Karpas-422 (cell line): ENCODE measurements around the gene MYH15. TPM values are rescaled to one million over a fixed set of nuclear protein-coding genes. Genes with fewer than 3 reads are reported as not detected.

Experiments
- DNase-seq: peaks from one replicate; pipeline ENCODE4 v3.0.0-alpha.2; 2015
- H2AFZ ChIP-seq: fragments of 200-600 bp; sonication (generic); 2 replicates; pipeline ENCODE4 v1.6.1; 2014; ENCODE audit warnings: antibody characterized with exemption, low read length, mixed read lengths
- H3K27ac ChIP-seq: fragments of 200-600 bp; sonication (generic); 2 replicates; pipeline ENCODE4 v1.5.1; 2014; ENCODE audit warnings: mild to moderate bottlenecking, low read length, moderate library complexity
- H3K27me3 ChIP-seq: fragments of 200-600 bp; sonication (generic); 2 replicates; pipeline ENCODE4 v1.6.1; 2014; ENCODE audit warnings: low read length, mixed read lengths
- H3K36me3 ChIP-seq: fragments of 200-600 bp; sonication (generic); 2 replicates; pipeline ENCODE4 v1.6.1; 2014; ENCODE audit warnings: low read length, mixed read lengths; ENCODE audit not compliant: insufficient read depth
- H3K4me1 ChIP-seq: fragments of 200-600 bp; sonication (generic); 2 replicates; pipeline ENCODE4 v1.6.1; 2014; ENCODE audit warnings: mild to moderate bottlenecking, low read length, mixed read lengths
- H3K4me2 ChIP-seq: fragments of 200-600 bp; sonication (generic); 2 replicates; pipeline ENCODE4 v1.6.1; 2014; ENCODE audit warnings: low read length, low read depth, mild to moderate bottlenecking; ENCODE audit not compliant: poor library complexity, severe bottlenecking
- H3K4me3 ChIP-seq: fragments of 200-600 bp; sonication (generic); 2 replicates; pipeline ENCODE4 v1.5.1; 2014; ENCODE audit warnings: mild to moderate bottlenecking, antibody characterized with exemption, low read length, mixed read lengths
- H3K79me2 ChIP-seq: fragments of 200-600 bp; sonication (generic); 2 replicates; pipeline ENCODE4 v1.6.1; 2014; ENCODE audit warnings: mild to moderate bottlenecking, low read length, mixed read lengths
- H3K9ac ChIP-seq: fragments of 200-600 bp; sonication (generic); 2 replicates; pipeline ENCODE4 v1.6.0; 2014; ENCODE audit warnings: low read length
- H3K9me2 ChIP-seq: fragments of 200-600 bp; sonication (generic), shearing (Covaris generic); replicated peaks from 2 replicates; pipeline ENCODE4 v1.6.0; 2014; ENCODE audit warnings: mild to moderate bottlenecking, low read length, moderate library complexity; ENCODE audit not compliant: insufficient read depth
- H3K9me3 ChIP-seq: fragments of 300-700, 200-600 bp; sonication (generic); 2 replicates; pipeline ENCODE4 v1.6.1; 2014; ENCODE audit warnings: low read length, mixed read lengths
- H4K20me1 ChIP-seq: fragments of 200-600 bp; sonication (generic); 2 replicates; pipeline ENCODE4 v1.6.1; 2014; ENCODE audit warnings: mild to moderate bottlenecking, antibody characterized with exemption, low read length, low read depth; ENCODE audit not compliant: insufficient read depth
- total RNA-seq: library from RNA; depleted of rRNA; stranded (reverse); fragments of >200 nt; shearing (Covaris generic); gene quantifications from 2 replicates; pipeline ENCODE4 v1.2.3, GENCODE V29; 2014; ENCODE audit warnings: low replicate concordance

The MYH15 gene
- total RNA-seq, 1 experiment from 2014 or later, result not detected

- Histone ChIP-seq H3K79me2 (no peaks in the 10 kb centered on the region), H2AFZ (no peak overlapping the region), H3K9ac (no peak overlapping the region), H4K20me1 (no peaks in the 10 kb centered on the region), H3K9me3 (no peaks in the 10 kb centered on the region), H3K36me3 (no peaks in the 10 kb centered on the region), H3K9me2 (no peaks in the 10 kb centered on the region), H3K27ac (no peak overlapping the region), H3K27me3 (no peaks in the 10 kb centered on the region), H3K4me2 (no peak overlapping the region), H3K4me1 (no peaks in the 10 kb centered on the region), H3K4me3 (no peak overlapping the region)
- no peak for DNase-seq
These were observed 89.5 kb downstream of the MYH15 start for GRCh38 chr3:108420926-108421325.

- no peaks in the 10 kb centered on the region for H3K9me3 ChIP-seq
- H3K36me3 ChIP-seq, result no peaks in the 10 kb centered on the region
- no peak overlapping the region for H3K4me2 ChIP-seq
- H3K4me3 ChIP-seq, result no peak overlapping the region
- no peak overlapping the region for H2AFZ ChIP-seq
- no peak for DNase-seq
- no peaks in the 10 kb centered on the region for H4K20me1 ChIP-seq
- H3K4me1 ChIP-seq, result no peaks in the 10 kb centered on the region
- H3K9me2 ChIP-seq, result no peaks in the 10 kb centered on the region
- no peak overlapping the region for H3K27ac ChIP-seq
- no peaks in the 10 kb centered on the region for H3K79me2 ChIP-seq
- H3K27me3 ChIP-seq, result no peaks in the 10 kb centered on the region
- H3K9ac ChIP-seq, result no peak overlapping the region
These were observed 94.1 kb downstream of the MYH15 start for GRCh38 chr3:108416111-108416869.

DNA sequence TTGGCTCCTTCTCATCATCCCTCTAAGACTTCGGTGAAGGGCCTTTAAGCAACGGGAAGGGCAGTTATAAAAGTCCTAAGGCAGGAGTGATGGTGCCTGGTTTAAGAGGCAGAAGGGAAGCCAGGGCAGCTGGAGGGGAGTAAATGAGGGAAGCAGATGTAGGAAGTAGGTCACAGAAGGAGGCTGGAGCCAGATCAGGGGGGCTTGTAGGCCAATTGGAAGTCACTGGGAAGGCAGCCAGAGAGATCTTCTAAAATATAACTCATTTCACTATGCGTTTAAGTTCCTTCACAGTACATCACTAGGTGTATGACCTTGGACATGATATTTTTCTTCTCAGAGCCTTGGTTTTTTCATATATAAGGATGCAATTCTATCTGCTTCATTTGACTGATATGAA, 94.7 kb downstream of the MYH15 start:
- no peak for DNase-seq
- Histone ChIP-seq H2AFZ (no peak overlapping the region), H3K36me3 (no peaks in the 10 kb centered on the region), H3K27ac (no peak overlapping the region), H3K9me3 (no peaks in the 10 kb centered on the region), H3K9me2 (no peaks in the 10 kb centered on the region), H4K20me1 (no peaks in the 10 kb centered on the region), H3K4me2 (no peak overlapping the region), H3K27me3 (no peaks in the 10 kb centered on the region), H3K4me1 (no peaks in the 10 kb centered on the region), H3K4me3 (no peak overlapping the region), H3K9ac (no peak overlapping the region), H3K79me2 (no peaks in the 10 kb centered on the region)

DNA sequence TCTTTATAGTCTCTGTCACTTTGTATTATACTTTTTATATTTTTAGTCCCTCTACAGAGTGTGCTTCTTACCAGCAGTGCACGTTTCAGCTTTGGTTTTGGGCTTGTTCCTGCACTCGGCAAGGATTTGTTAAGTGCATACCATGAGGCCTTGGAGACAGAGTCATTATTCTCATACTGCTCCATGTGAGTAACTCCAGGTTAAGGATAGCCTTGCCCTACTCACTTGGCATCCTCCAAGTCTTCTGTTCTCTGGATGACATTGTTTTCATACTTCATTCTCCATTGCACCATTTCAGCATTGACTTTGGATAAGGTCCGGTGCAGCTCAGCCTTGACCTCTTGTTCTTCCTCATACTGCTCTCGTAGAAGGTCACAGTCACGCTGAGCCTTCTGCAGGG, 96.4 kb downstream of the MYH15 start:
- Histone ChIP-seq H4K20me1 (no peaks in the 10 kb centered on the region), H3K4me2 (no peak overlapping the region), H3K9me3 (no peaks in the 10 kb centered on the region)

DNA sequence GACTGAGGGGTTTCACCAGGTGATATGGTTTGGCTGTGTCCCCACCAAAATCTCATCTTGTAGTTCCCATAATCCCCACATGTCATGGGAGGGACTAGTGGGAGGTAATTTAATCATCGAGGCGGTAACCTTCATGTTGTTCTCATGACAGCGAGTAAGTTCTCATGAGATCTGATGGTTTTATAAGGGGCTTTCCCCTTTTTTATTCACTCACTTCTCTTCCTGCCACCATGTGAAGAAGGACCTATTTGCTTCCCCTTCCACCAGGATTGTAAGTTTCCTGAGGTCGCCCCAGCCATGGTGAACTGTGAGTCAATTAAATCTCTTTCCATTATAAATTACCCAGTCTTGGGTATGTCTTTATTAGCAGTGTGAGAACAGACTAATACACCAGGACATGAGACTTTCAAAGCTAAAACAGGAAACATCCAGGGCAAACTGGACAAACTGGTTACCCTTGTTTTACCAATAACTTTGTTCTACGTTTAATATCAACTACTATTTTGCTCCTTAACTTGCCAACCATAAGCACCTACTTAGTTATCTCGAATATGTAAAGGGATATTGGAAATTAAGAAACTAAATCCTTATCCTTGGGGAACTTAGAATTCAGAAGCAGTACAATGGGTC, 98.2 kb downstream of the MYH15 start:
- no peak overlapping the region for H3K4me2 ChIP-seq

More for the DNA sequence above, 96.4 kb downstream of the MYH15 start:
- no peaks in the 10 kb centered on the region for H3K27me3 ChIP-seq
- H3K9me2 ChIP-seq, result no peaks in the 10 kb centered on the region
- H3K4me1 ChIP-seq, result no peaks in the 10 kb centered on the region
- no peak overlapping the region for H3K9ac ChIP-seq
- no peak overlapping the region for H3K27ac ChIP-seq
- H3K79me2 ChIP-seq, result no peaks in the 10 kb centered on the region
- no peaks in the 10 kb centered on the region for H3K36me3 ChIP-seq
- no peak overlapping the region for H3K4me3 ChIP-seq
- no peak overlapping the region for H2AFZ ChIP-seq
- no peak for DNase-seq

DNA sequence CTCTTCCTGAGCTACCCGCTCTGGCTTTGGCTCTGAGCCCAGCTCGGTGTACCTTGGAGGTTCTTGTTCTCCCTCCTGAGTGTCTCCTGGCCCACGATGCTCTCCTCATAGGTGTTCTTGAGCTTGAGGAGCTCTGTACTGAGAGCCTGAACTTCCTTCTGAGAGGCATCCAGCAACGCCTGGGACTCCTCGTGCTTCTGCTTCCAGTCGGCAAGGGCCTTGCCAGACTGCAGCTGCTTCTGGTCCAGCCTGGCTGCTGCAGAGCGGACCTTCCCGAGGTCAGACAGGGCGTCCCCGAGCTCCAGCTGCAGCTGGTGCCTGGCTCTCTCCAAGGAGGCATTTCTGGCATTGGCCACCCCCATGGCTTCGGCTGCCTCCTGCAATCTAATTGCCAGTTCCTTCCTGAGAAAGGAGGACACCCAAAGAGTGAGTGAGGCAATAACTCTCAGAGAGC, 99.8 kb downstream of the MYH15 start:
- H3K9me3 ChIP-seq, result no peaks in the 10 kb centered on the region
- H2AFZ ChIP-seq, result no peak overlapping the region; the same call in 1 of the 2 replicates
- H3K27ac ChIP-seq, result no peak overlapping the region
- H4K20me1 ChIP-seq, result no peaks in the 10 kb centered on the region
- no peaks in the 10 kb centered on the region for H3K27me3 ChIP-seq
- H3K36me3 ChIP-seq, result no peaks in the 10 kb centered on the region
- no peaks in the 10 kb centered on the region for H3K79me2 ChIP-seq
- no peak overlapping the region for H3K4me2 ChIP-seq
- H3K9me2 ChIP-seq, result no peaks in the 10 kb centered on the region
- peaks cover 17% of the 10 kb centered on the region for H3K4me1 ChIP-seq
- no peak for DNase-seq
- H3K9ac ChIP-seq, result no peak overlapping the region
- no peak overlapping the region for H3K4me3 ChIP-seq

More for the DNA sequence above, 98.2 kb downstream of the MYH15 start:
- H3K79me2 ChIP-seq, result no peaks in the 10 kb centered on the region
- no peak overlapping the region for H3K4me3 ChIP-seq
- no peaks in the 10 kb centered on the region for H3K9me3 ChIP-seq
- no peaks in the 10 kb centered on the region for H3K27me3 ChIP-seq
- H3K9me2 ChIP-seq, result no peaks in the 10 kb centered on the region
- no peak overlapping the region for H2AFZ ChIP-seq
- no peak overlapping the region for H3K9ac ChIP-seq
- H3K4me1 ChIP-seq, result peaks cover 11% of the 10 kb centered on the region
- H3K27ac ChIP-seq, result no peak overlapping the region
- H4K20me1 ChIP-seq, result no peaks in the 10 kb centered on the region
- no peaks in the 10 kb centered on the region for H3K36me3 ChIP-seq
- no peak for DNase-seq

- Histone ChIP-seq H2AFZ (no peak overlapping the region), H3K4me2 (no peak overlapping the region)
These were observed 100.6 kb downstream of the MYH15 start for GRCh38 chr3:108409800-108410178.

GRCh38 chr3:108408883-108409799, 101.3 kb downstream of the MYH15 start:
- H3K4me1 ChIP-seq, result peaks cover 17% of the 10 kb centered on the region
- H3K27me3 ChIP-seq, result no peaks in the 10 kb centered on the region
- H3K9me3 ChIP-seq, result no peaks in the 10 kb centered on the region
- no peak for DNase-seq
- H4K20me1 ChIP-seq, result no peaks in the 10 kb centered on the region
- no peak overlapping the region for H3K27ac ChIP-seq
- H2AFZ ChIP-seq, result no peak overlapping the region
- H3K9me2 ChIP-seq, result no peaks in the 10 kb centered on the region
- H3K4me2 ChIP-seq, result no peak overlapping the region
- no peaks in the 10 kb centered on the region for H3K36me3 ChIP-seq
- no peak overlapping the region for H3K9ac ChIP-seq
- no peak overlapping the region for H3K4me3 ChIP-seq
- H3K79me2 ChIP-seq, result no peaks in the 10 kb centered on the region

More at GRCh38 chr3:108409800-108410178, 100.6 kb downstream of the MYH15 start:
- DNase-seq, result no peak
- Histone ChIP-seq H3K9me3 (no peaks in the 10 kb centered on the region), H3K9me2 (no peaks in the 10 kb centered on the region), H3K4me3 (no peak overlapping the region), H3K4me1 (peaks cover 17% of the 10 kb centered on the region), H3K36me3 (no peaks in the 10 kb centered on the region), H3K79me2 (no peaks in the 10 kb centered on the region), H4K20me1 (no peaks in the 10 kb centered on the region), H3K9ac (no peak overlapping the region), H3K27me3 (no peaks in the 10 kb centered on the region), H3K27ac (no peak overlapping the region)
